Measurements from ENCODE around the gene CFAP97D2. TPM values are rescaled to one million over a fixed set of nuclear protein-coding genes. Genes with fewer than 3 reads are reported as not detected.

The CFAP97D2 gene
- total RNA-seq, 1 donor from 2014 or later: not detected

Other genes with a start within 250 kb of the CFAP97D2 start
- gene C13orf46, start 205.2 kb upstream of the CFAP97D2 start, total RNA-seq: 0.17 and 0.28 TPM in 2 replicates
- 35.4 and 51.4 TPM in 2 replicates for gene RASA3, start 46.6 kb upstream of the CFAP97D2 start, total RNA-seq
- gene CDC16, start 55.6 kb downstream of the CFAP97D2 start, total RNA-seq: 46.5 and 62.8 TPM in 2 replicates
- gene UPF3A, start 102.3 kb downstream of the CFAP97D2 start, total RNA-seq: 24.0 and 25.5 TPM in 2 replicates
- gene CHAMP1, start 135.2 kb downstream of the CFAP97D2 start, total RNA-seq: 10.7 and 11.0 TPM in 2 replicates